ENCODE measurements around the gene OPCML. TPM values are rescaled to one million over a fixed set of nuclear protein-coding genes. Genes with fewer than 3 reads are reported as not detected.

OPCML gene
- total and polyA plus RNA-seq, 2 of the 13 experiments (the other 11 are each of a cell fraction or from before 2014, with no cell fraction given), result not detected

- TF ChIP-seq GPBP1L1 (CRISPR knock-in tag; IDR thresholded peaks at IDR 0.05) (no peak), KLF12 (CRISPR knock-in tag; IDR thresholded peaks at IDR 0.05; ENCODE audit: borderline replicate concordance) (no peak)
Measured at GRCh38 chr11:133508468-133508867, 23.8 kb downstream of the OPCML start (continued).

- Histone ChIP-seq H3K79me2 (ENCODE audit: insufficient read depth, low read length) (no peaks in the 10 kb centered on the region), H3K4me3 (replicated peaks in 1 of 3; ENCODE audit: insufficient read depth in 1 of 3, low read depth in 2 of 3, low read length in 3 of 3) (no peak overlapping the region), H3K9me3 (ENCODE audit: low read length) (no peaks in the 10 kb centered on the region), H3K27me3 (ENCODE audit: control insufficient read depth in 1 of 2, insufficient read depth in 2 of 2, low read length in 2 of 2) (peaks cover 1 to 7% of the 10 kb centered on the region in 2 experiments; a peak in 1 of 5 replicates), H2AFZ (ENCODE audit: low read length) (no peak overlapping the region), H3K4me1 (ENCODE audit: insufficient read depth, low read length) (no peaks in the 10 kb centered on the region), H3K4me2 (ENCODE audit: low read depth, low read length) (no peak overlapping the region), H3K36me3 (replicated peaks in 1 of 2; ENCODE audit: control insufficient read depth in 1 of 2, insufficient read depth in 2 of 2, low read length in 2 of 2) (no peaks in the 10 kb centered on the region), H3K27ac (ENCODE audit: extremely low read length, insufficient read depth, low read length) (no peak overlapping the region), H4K20me1 (ENCODE audit: insufficient read depth, low read length) (no peaks in the 10 kb centered on the region), H3K9ac (ENCODE audit: insufficient read depth, low read depth, low read length) (no peak overlapping the region)
- BruUV-seq (replicated peaks), result no TSS peak
- FAIRE-seq (no peak), DNase-seq (ENCODE audit: low spot score) (no peak), ATAC-seq (no peak)
- intact Hi-C loops (cut with micrococcal nuclease; ENCODE audit: unreplicated experiment) (no loop called here), in situ Hi-C loops (cut with HindIII; ENCODE audit: extremely low pct_ligation_motif_present, low pct_unique_long_range_greater_than_20kb) (no loop called here)
- ChIA-PET CTCF (ENCODE audit: low intra/inter-chr PET ratio, low total read pairs) (no interaction called here), POLR2A (no interaction called here)
- 3% methylated on average over 4 of the region's 4 CpGs for WGBS (ENCODE audit: low lambda C conversion rate)
- no peak for TF ChIP-seq HDAC2 (CRISPR knock-in tag; IDR thresholded peaks at IDR 0.05)
- TF ChIP-seq HMGXB4 (CRISPR knock-in tag; IDR thresholded peaks at IDR 0.05; ENCODE audit: borderline replicate concordance in 1 of 2, low read depth in 1 of 2), result no peak
- no peak for TF ChIP-seq ZNF512B (CRISPR knock-in tag; IDR thresholded peaks at IDR 0.05; ENCODE audit: borderline replicate concordance)
- no peak for TF ChIP-seq SPEN (CRISPR knock-in tag; IDR thresholded peaks at IDR 0.05; ENCODE audit: low read depth)
- no peak for TF ChIP-seq RNF2 (conservative IDR thresholded peaks at IDR 0.05; ENCODE audit: low read depth)
- no peak for TF ChIP-seq ZFP36L1 (CRISPR knock-in tag; IDR thresholded peaks at IDR 0.05)
- TF ChIP-seq IRF2 (CRISPR knock-in tag; IDR thresholded peaks at IDR 0.05), result no peak
- TF ChIP-seq ZNF276 (CRISPR knock-in tag; IDR thresholded peaks at IDR 0.05; ENCODE audit: low read depth), result no peak
- no peak for TF ChIP-seq HDAC1 (CRISPR knock-in tag; IDR thresholded peaks at IDR 0.05)
- TF ChIP-seq HIVEP1 (CRISPR knock-in tag; IDR thresholded peaks at IDR 0.05), result no peak
- no peak for TF ChIP-seq ZSCAN25 (CRISPR knock-in tag; IDR thresholded peaks at IDR 0.05)
- no peak for TF ChIP-seq HES4 (CRISPR knock-in tag; IDR thresholded peaks at IDR 0.05; ENCODE audit: borderline replicate concordance)
Measured at GRCh38 chr11:133507185-133507584, 25.1 kb downstream of the OPCML start.

Data from HepG2 (cell line).